ENCODE results near the gene SYT8. TPM values are rescaled to one million over a fixed set of nuclear protein-coding genes. Genes with fewer than 3 reads are reported as not detected.
A peak's percentile ranks its signal among the peaks of the same experiment; 100 is the strongest.

SYT8 gene
- total RNA-seq, 1 donor from 2014 or later: not detected

DNA sequence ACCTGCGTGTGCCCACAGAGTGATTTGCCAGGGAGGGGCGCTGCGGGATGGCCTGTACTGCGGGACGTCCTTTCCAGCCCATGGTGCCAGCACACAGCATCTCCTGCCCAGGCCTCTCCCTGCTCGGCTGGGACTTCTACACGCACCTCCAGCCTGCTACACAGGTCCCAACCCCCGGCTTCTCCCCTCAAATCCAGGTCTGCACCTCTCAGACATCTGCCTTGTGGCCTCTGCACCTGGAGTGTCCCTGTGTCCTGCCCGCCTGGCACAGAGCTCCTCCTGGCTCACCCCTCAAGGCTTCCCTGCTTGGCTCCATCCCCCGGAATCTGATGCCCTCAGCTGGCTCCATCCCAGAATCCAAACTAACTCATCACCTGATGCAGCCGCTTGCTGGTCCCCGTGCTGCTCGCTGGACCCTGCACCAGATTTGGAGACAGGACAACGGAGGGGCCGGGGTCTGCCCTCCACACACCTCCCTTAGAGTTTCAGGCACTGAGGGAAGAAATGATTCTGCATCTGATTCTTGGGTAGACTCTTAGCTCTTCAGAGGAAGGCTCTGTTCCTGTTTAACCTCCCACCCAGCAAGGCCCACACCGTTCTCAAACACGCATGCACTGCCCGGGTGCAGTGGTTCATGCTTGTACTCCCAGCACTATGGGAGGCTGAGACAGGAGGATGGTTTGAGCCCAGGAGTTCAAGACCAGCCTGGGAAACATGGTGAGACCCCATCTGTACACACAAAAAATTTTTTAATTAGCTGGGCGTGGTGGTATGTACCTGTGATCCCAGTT, 14.0 kb downstream of the SYT8 start:
- ATAC-seq (ENCODE audit: low read depth): no peak
- H3K9me3 Mint-ChIP-seq: no peaks in the 10 kb centered on the region
- POLR2A ChIA-PET: no interaction called here
- H3K4me1 Mint-ChIP-seq: peaks cover 96% of the 10 kb centered on the region
- intact Hi-C loops (cut with micrococcal nuclease): no loop called here
- CTCF ChIA-PET: interaction anchor here (1.0 kb wide), 1 partner anchor 33 kb away, joined by 3 read pairs; no protein-coding TSS in a partner anchor
- H3K27me3 Mint-ChIP-seq: no peaks in the 10 kb centered on the region
- H3K27ac Mint-ChIP-seq: peak overlapping the region; percentile 98
- H3K4me3 Mint-ChIP-seq: no peak overlapping the region
- H3K36me3 Mint-ChIP-seq (ENCODE audit: low read depth): peaks cover 11% of the 10 kb centered on the region
- no peak for DNase-seq
- TF ChIP-seq, protein P1, sequence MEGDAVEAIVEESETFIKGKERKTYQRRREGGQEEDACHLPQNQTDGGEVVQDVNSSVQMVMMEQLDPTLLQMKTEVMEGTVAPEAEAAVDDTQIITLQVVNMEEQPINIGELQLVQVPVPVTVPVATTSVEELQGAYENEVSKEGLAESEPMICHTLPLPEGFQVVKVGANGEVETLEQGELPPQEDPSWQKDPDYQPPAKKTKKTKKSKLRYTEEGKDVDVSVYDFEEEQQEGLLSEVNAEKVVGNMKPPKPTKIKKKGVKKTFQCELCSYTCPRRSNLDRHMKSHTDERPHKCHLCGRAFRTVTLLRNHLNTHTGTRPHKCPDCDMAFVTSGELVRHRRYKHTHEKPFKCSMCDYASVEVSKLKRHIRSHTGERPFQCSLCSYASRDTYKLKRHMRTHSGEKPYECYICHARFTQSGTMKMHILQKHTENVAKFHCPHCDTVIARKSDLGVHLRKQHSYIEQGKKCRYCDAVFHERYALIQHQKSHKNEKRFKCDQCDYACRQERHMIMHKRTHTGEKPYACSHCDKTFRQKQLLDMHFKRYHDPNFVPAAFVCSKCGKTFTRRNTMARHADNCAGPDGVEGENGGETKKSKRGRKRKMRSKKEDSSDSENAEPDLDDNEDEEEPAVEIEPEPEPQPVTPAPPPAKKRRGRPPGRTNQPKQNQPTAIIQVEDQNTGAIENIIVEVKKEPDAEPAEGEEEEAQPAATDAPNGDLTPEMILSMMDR (IDR thresholded peaks at IDR 0.05): no peak

DNA sequence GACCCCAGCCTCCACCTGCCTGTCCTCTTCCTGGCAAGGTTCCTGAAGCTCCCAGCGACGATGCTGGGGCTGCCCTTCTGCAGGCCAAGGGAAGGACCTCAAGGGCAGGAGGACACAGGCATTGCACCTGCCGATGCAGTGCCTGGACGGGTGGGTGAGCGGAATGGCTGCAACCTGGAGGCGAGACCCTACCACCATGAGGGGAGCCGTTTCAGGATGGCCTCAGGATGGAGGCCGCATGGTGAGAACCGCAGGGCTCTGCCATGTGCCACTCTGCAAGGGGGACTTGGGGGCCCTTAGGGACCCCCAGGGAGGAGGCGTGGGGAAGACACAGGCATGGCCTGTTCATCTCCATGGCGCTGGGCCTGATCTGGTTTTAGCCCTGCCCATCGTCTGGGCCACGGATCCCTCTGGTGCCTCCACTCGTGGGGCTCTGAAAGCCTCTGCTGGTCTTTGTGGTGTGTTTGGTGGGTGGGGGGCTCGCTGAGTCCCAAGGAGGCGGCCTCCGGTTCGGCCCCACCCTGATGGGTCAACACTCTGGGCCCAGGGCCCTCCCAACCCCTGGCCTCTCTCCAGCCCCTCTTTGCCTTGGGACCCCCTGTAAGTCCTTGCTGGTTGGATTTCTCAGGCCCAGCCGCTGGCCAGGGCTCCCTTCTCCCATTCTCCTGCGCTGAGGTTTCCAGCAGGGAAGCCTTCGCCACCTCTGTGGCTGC, 16.8 kb downstream of the SYT8 start:
- ChIA-PET CTCF (interaction anchor here (1.1 to 1.6 kb wide), 6 partner anchors 11 to 300 kb away, joined by 4 to 15 read pairs (median 7); no protein-coding TSS in a partner anchor), POLR2A (interaction anchor here (0.6 to 6.6 kb wide), 13 partner anchors 10 to 534 kb away, joined by 3 to 55 read pairs (median 9); partner anchors contain the start of genes PRR33 and TNNI2)
- DNase-seq (no peak), ATAC-seq (ENCODE audit: low read depth) (no peak)
- H3K27me3 Mint-ChIP-seq: no peaks in the 10 kb centered on the region
- peak overlapping the region; percentile 99 for H3K4me3 Mint-ChIP-seq
- TF ChIP-seq, protein P1 (IDR thresholded peaks at IDR 0.05): no peak
- intact Hi-C loops (cut with micrococcal nuclease): loop anchor here (1.0 to 10.0 kb wide), 9 partner anchors 11 to 1237 kb away; partner anchors contain the start of genes DUSP8, IRF7, TNNT3 and TSSC4
- H3K4me1 Mint-ChIP-seq: peaks cover 91% of the 10 kb centered on the region
- no peaks in the 10 kb centered on the region for H3K9me3 Mint-ChIP-seq
- H3K36me3 Mint-ChIP-seq (ENCODE audit: low read depth): peaks cover 19% of the 10 kb centered on the region
- H3K27ac Mint-ChIP-seq: peak overlapping the region; percentile 98

DNA sequence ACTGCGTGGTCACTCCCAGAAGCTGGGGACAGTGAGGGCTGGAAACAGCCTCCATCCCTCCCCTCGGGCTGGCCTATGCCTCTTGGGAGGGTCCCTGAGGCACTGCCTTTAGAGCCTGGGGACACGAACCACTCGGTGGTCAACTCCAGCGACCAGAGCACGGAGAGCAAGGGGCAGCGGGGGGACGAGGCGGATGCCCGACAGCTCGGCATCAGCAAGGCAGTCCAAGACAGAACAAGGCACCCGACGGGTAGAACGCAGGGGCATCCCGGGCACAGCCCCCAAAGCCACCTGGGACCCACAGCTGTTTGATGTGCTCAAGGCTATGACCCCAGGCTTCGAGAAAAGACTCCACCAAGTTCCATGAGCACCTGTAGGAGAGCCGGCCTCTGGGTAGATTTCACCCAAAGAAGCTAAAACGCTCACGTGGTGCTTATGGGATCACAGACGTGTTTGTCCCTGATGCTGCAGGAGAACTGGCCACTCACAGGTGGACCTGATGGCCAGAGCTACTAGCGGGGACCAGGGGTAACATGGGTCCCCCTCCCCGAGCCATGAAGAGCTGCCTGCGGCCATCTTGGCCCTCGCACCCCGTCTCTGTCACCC, 17.6 kb downstream of the SYT8 start:
- POLR2A ChIA-PET: interaction anchor here (0.7 to 6.6 kb wide), 10 partner anchors 9 to 533 kb away, joined by 3 to 55 read pairs (median 4); partner anchors contain the start of gene TNNI2

DNA sequence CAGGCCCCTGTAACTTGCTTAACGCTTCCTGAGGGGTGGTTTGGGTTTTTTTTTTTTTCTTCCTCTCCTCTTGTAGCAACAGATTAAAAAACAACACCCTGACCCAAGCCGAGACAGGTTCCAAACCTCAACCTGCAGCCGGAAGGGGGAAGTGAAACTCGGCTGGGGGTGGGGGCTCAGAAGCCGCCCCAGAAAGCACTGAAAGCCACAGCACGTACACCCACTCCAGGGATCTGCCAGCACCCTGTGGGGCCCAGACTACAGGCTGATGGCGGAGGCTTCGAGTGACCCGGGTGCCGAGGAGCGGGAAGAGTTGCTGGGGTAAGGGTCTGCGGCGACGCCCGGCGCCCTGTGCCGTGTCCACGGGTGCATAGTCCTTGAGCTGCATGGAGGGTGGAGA, 18.1 kb downstream of the SYT8 start, which contains the start of gene LSP1:
TSS of gene LSP1 (plus strand) at position 208 of the 400 bp plus-strand sequence. CDS start at position 269, 61 bp downstream.
- Mint-ChIP-seq H3K36me3 (ENCODE audit: low read depth) (peaks cover 19% of the 10 kb centered on the region), H3K4me3 (peak within 1 kb of the TSS; percentile 99), H3K27me3 (no peaks in the 10 kb centered on the region), H3K4me1 (peaks cover 84% of the 10 kb centered on the region), H3K9me3 (no peaks in the 10 kb centered on the region), H3K27ac (peak within 1 kb of the TSS; percentile 98)
- ChIA-PET POLR2A (interaction anchor here (0.9 to 6.6 kb wide), 10 partner anchors 10 to 532 kb away, joined by 3 to 55 read pairs (median 4); no protein-coding TSS in a partner anchor), CTCF (interaction anchor here (1.1 to 2.6 kb wide), 4 partner anchors 12 to 29 kb away, joined by 4 to 12 read pairs (median 7); no protein-coding TSS in a partner anchor)
- TF ChIP-seq, protein P1 (IDR thresholded peaks at IDR 0.05): no peak
- intact Hi-C loops (cut with micrococcal nuclease): loop anchor here (1.0 to 10.0 kb wide), 9 partner anchors 13 to 1238 kb away; partner anchors contain the start of genes DUSP8, IRF7, TNNT3 and TSSC4
- ATAC-seq (ENCODE audit: low read depth): peak; percentile 64
- peak; percentile 83 for DNase-seq

More for the DNA sequence above, 17.6 kb downstream of the SYT8 start:
- Mint-ChIP-seq H3K9me3 (no peaks in the 10 kb centered on the region), H3K4me1 (peaks cover 85% of the 10 kb centered on the region), H3K27me3 (no peaks in the 10 kb centered on the region), H3K27ac (peak overlapping the region; percentile 98), H3K36me3 (ENCODE audit: low read depth) (peaks cover 19% of the 10 kb centered on the region), H3K4me3 (peak overlapping the region; percentile 99)
- TF ChIP-seq, protein P1 (IDR thresholded peaks at IDR 0.05): no peak
- intact Hi-C loops (cut with micrococcal nuclease): loop anchor here (1.0 to 10.0 kb wide), 8 partner anchors 12 to 1238 kb away; partner anchors contain the start of genes DUSP8, IRF7, TNNT3 and TSSC4
- peak; percentile 5 for ATAC-seq (ENCODE audit: low read depth)
- DNase-seq: peak; percentile 41
- CTCF ChIA-PET: interaction anchor here (1.1 to 1.5 kb wide), 3 partner anchors 12 to 29 kb away, joined by 4 to 7 read pairs (median 7); no protein-coding TSS in a partner anchor
